ENCODE results near the gene LMF1.
"Not testable (repeated sequence)": the region's sequence is repeated elsewhere in the genome, so short reads cannot be mapped to it uniquely, and the experiment has no call there.

LMF1 gene

GRCh38 chr16:861446-861845, 109.3 kb downstream of the LMF1 start:
- no peak for DNase-seq

GRCh38 chr16:860891-861290, 109.9 kb downstream of the LMF1 start:
- no peak for DNase-seq

- DNase-seq = not testable (repeated sequence)
Observed at GRCh38 chr16:858971-859370, 111.8 kb downstream of the LMF1 start.

- DNase-seq = not testable (repeated sequence)
Observed at GRCh38 chr16:858441-858840, 112.3 kb downstream of the LMF1 start.

GRCh38 chr16:856811-857210, 114.0 kb downstream of the LMF1 start:
- DNase-seq = no peak

GRCh38 chr16:856101-856500, 114.7 kb downstream of the LMF1 start:
- DNase-seq = no peak

GRCh38 chr16:855471-855870, 115.3 kb downstream of the LMF1 start:
- no peak for DNase-seq

- DNase-seq = no peak
Observed at GRCh38 chr16:854808-855410, 115.9 kb downstream of the LMF1 start.

- DNase-seq = no peak
Observed at GRCh38 chr16:853981-854807, 116.6 kb downstream of the LMF1 start.

GRCh38 chr16:853306-853705, 117.5 kb downstream of the LMF1 start:
- DNase-seq = no peak

GRCh38 chr16:852451-853185, 118.2 kb downstream of the LMF1 start:
- no peak for DNase-seq

GRCh38 chr16:851871-852270, 118.9 kb downstream of the LMF1 start:
- DNase-seq = no peak

- DNase-seq = no peak
Observed at GRCh38 chr16:851209-851810, 119.5 kb downstream of the LMF1 start.

GRCh38 chr16:850668-851067, 120.1 kb downstream of the LMF1 start:
- no peak for DNase-seq

GRCh38 chr16:848510-849253, 122.1 kb downstream of the LMF1 start:
- DNase-seq = no peak

- no peak for DNase-seq
Observed at GRCh38 chr16:847681-848445, 122.9 kb downstream of the LMF1 start.

GRCh38 chr16:847151-847550, 123.6 kb downstream of the LMF1 start:
- DNase-seq = no peak

GRCh38 chr16:845351-845745, 125.4 kb downstream of the LMF1 start:
- DNase-seq = no peak

- DNase-seq = no peak
Observed at GRCh38 chr16:844638-845350, 126.0 kb downstream of the LMF1 start.

GRCh38 chr16:843771-844170, 127.0 kb downstream of the LMF1 start:
- no peak for DNase-seq
